K562 (cell line): ENCODE measurements around the gene ATF3.

Experiments
- ELK3 ChIP-seq: fragments of 450-650 bp; formaldehyde crosslinking; IDR thresholded peaks from 2 replicates; pipeline ENCODE4 v1.4.0; 2020; ENCODE audit warnings: mild to moderate bottlenecking
- FOXA1 ChIP-seq: fragments of 450-650 bp; IDR thresholded peaks from 2 replicates; pipeline ENCODE4 v1.6.1; 2016; ENCODE audit warnings: mild to moderate bottlenecking, borderline replicate concordance
- GABPB1 ChIP-seq: sonication (generic); formaldehyde crosslinking; IDR thresholded peaks from 2 replicates; pipeline ENCODE4 v1.8.0; 2022; ENCODE audit warnings: mild to moderate bottlenecking, missing genetic modification reagents
- NFIC ChIP-seq: fragments of 450-650 bp; IDR thresholded peaks from 2 replicates; pipeline ENCODE4 v1.6.1; 2017; ENCODE audit warnings: mild to moderate bottlenecking, inconsistent platforms
- POLR2A ChIP-seq: fragments of 450-650 bp; conservative IDR thresholded peaks from 2 replicates; pipeline ENCODE4 v1.6.1; 2016
- RAD21 ChIP-seq, 2 experiments: fragments of 250-450 bp in 1 of 2; fragments of 450-650 bp in 1 of 2; sonication (Bioruptor Pico) in 1 of 2; formaldehyde crosslinking in 1 of 2; IDR thresholded peaks in 1 of 2; conservative IDR thresholded peaks in 1 of 2; 2 replicates each; pipeline versions ENCODE4 v1.4.0 to v1.8.0; 2020 to 2022; ENCODE audit warnings: mild to moderate bottlenecking in 2 of 2, moderate library complexity in 1 of 2
- RBM22 ChIP-seq: fragments of 200-400 bp; formaldehyde crosslinking; IDR thresholded peaks from 2 replicates; pipeline ENCODE4 v1.6.1; 2018; ENCODE audit warnings: low read length, low read depth; ENCODE audit not compliant: poor library complexity, severe bottlenecking
- SAP30 ChIP-seq: fragments of 200-600 bp; sonication (generic); IDR thresholded peaks from 2 replicates; pipeline ENCODE4 v1.6.1; 2012; ENCODE audit warnings: borderline replicate concordance, low read depth, mild to moderate bottlenecking, moderate library complexity, low read length, control low read depth, inconsistent platforms; ENCODE audit not compliant: insufficient read depth, poor library complexity, severe bottlenecking
- SMC3 ChIP-seq: conservative IDR thresholded peaks from 2 replicates; pipeline ENCODE4 v1.6.1; 2011; ENCODE audit warnings: low read depth, low read length, improper control_type of control experiment; ENCODE audit not compliant: insufficient read depth
- SOX6 ChIP-seq: fragments of 450-650 bp; IDR thresholded peaks from 2 replicates; pipeline ENCODE4 v1.6.1; 2014; ENCODE audit warnings: mild to moderate bottlenecking
- TRIM28 ChIP-seq: fragments of 450-650 bp; IDR thresholded peaks from 2 replicates; pipeline ENCODE4 v1.6.1; 2017
- ZNF146 ChIP-seq: IDR thresholded peaks from one replicate; pipeline ENCODE4 v1.6.1; 2018; ENCODE audit warnings: missing compliant biosample characterization; ENCODE audit not compliant: unreplicated experiment
- TF ChIP-seq, protein P1 (sequence below), 2 experiments: fragments of 450-650 bp; formaldehyde crosslinking in 1 of 2; IDR thresholded peaks; 2 replicates each; pipeline versions ENCODE4 v1.4.0 to v1.6.1; 2014 to 2020; ENCODE audit warnings: mild to moderate bottlenecking in 2 of 2, borderline replicate concordance in 1 of 2, low read depth in 1 of 2

GRCh38 chr1:212622906-212623305, 14.3 kb downstream of the ATF3 start:
- TF ChIP-seq FOXA1 = no peak
- TF ChIP-seq NFIC = no peak
- no peak for TF ChIP-seq RBM22
- no peak for TF ChIP-seq SOX6
- TF ChIP-seq, protein P1, sequence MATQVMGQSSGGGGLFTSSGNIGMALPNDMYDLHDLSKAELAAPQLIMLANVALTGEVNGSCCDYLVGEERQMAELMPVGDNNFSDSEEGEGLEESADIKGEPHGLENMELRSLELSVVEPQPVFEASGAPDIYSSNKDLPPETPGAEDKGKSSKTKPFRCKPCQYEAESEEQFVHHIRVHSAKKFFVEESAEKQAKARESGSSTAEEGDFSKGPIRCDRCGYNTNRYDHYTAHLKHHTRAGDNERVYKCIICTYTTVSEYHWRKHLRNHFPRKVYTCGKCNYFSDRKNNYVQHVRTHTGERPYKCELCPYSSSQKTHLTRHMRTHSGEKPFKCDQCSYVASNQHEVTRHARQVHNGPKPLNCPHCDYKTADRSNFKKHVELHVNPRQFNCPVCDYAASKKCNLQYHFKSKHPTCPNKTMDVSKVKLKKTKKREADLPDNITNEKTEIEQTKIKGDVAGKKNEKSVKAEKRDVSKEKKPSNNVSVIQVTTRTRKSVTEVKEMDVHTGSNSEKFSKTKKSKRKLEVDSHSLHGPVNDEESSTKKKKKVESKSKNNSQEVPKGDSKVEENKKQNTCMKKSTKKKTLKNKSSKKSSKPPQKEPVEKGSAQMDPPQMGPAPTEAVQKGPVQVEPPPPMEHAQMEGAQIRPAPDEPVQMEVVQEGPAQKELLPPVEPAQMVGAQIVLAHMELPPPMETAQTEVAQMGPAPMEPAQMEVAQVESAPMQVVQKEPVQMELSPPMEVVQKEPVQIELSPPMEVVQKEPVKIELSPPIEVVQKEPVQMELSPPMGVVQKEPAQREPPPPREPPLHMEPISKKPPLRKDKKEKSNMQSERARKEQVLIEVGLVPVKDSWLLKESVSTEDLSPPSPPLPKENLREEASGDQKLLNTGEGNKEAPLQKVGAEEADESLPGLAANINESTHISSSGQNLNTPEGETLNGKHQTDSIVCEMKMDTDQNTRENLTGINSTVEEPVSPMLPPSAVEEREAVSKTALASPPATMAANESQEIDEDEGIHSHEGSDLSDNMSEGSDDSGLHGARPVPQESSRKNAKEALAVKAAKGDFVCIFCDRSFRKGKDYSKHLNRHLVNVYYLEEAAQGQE (IDR thresholded peaks at IDR 0.05; ENCODE audit: borderline replicate concordance) = no peak
- TF ChIP-seq, protein P1 (CRISPR knock-in tag; IDR thresholded peaks at IDR 0.05; ENCODE audit: low read depth) = no peak
- no peak for TF ChIP-seq ZNF146 (CRISPR knock-in tag)
- TF ChIP-seq SAP30 = no peak
- TF ChIP-seq GABPB1 = no peak
- no peak for TF ChIP-seq POLR2A
- no peak for TF ChIP-seq ELK3 (CRISPR knock-in tag)
- no peak for TF ChIP-seq TRIM28
- no peak for TF ChIP-seq SMC3
- no peak for TF ChIP-seq RAD21 (CRISPR knock-in tag; conservative IDR thresholded peaks at IDR 0.05 in 1 of 2, IDR thresholded peaks at IDR 0.05 in 1 of 2)
